GM18519 (cell line): ENCODE measurements around the gene TMEM86B.

Source experiments
- ATAC-seq: cut with Tn5 transposase; IDR thresholded peaks from one replicate; pipeline ENCODE4 v1.9.1; 2021; ENCODE audit warnings: mild to moderate bottlenecking, moderate library complexity; ENCODE audit not compliant: unreplicated experiment, low FRiP score

The TMEM86B gene

DNA sequence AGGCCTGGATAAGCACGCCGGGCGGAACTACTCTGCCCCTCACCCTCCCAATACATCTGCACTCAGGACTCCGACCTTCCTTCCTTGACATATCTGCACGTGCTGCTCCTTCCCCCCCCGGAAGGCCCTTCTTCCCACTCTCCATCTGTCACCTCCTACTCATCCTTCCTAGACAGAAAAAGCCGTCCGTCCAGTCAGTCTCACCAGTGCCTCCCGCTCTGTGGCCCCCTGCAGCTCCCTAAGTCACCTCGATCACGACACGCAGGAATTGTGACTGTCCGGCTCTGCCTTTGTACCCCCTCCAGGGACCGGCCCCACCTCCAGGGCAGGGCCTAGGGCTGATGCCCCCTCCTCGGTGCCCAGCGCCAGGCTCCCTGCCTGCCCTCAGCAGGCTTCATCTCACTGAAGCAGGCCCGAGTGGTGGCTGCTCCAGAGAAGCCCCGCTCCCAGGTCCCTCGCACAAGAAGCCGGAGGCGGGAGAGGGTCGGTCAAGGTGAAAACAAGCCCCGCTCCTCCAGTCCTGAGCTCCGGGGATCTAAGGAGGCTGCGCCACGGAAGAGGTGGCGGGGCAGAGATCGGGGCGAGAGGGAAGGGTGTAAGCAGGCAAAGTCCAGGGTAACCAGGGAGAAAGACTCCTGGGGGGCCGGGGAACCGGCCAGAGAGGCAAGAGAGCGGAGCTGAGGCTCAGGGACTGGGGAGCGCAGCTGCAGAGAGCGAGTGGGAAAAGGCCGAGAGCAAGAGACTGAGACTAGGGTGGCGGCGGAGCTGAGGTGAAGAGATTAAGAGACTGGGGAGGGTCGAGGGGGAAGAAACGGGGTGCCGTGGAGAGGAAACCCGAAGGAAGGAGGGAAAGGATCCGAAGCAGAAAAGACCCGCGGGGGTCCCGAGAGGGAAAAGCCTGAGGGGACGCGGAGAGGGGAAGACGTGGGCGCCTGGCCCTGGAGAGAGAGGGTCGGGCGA is 29.2 kb upstream of the TMEM86B start:
- no peak for ATAC-seq

DNA sequence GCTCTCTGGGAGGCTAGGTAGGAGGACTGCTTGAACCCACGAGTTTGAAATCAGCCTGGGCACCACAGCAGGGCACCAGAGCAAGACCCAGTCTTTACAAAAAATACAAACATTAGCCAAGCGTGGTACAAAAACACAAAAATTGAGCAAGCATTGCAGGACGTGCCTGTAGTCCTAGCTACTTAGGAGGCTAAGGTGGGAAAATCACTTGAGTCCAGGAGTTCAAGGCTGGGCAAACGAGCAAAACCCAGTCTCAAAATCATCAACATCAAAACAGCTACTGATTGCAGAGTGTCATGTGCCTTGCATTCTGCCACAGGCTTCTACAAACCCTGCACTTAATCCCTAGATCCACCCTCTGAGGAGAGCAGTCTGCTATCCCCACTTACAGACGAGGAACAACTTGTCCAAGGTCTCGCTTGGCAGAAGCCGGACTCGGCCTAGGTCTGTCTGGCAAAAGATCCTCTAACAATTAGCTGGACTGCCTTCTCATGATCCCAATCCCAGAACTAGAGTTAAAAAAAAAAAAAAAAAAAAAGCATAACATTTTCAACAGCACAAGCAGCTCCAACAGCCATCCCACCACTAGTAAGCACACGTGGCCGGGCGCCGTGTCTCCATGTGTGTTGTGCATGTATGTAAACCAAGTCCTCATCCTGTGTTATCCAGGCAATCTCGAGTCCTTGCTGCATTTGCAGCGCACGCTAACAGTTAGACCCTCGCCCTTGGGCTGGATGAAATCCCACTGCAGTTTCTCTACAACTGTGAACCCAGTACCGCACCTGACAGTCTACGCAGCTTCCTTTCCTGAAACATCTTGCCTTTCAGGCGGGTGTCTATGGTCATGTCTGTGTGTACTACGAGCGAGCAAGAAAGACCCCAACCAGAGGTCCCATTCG is 28.2 kb upstream of the TMEM86B start:
- ATAC-seq: no peak

DNA sequence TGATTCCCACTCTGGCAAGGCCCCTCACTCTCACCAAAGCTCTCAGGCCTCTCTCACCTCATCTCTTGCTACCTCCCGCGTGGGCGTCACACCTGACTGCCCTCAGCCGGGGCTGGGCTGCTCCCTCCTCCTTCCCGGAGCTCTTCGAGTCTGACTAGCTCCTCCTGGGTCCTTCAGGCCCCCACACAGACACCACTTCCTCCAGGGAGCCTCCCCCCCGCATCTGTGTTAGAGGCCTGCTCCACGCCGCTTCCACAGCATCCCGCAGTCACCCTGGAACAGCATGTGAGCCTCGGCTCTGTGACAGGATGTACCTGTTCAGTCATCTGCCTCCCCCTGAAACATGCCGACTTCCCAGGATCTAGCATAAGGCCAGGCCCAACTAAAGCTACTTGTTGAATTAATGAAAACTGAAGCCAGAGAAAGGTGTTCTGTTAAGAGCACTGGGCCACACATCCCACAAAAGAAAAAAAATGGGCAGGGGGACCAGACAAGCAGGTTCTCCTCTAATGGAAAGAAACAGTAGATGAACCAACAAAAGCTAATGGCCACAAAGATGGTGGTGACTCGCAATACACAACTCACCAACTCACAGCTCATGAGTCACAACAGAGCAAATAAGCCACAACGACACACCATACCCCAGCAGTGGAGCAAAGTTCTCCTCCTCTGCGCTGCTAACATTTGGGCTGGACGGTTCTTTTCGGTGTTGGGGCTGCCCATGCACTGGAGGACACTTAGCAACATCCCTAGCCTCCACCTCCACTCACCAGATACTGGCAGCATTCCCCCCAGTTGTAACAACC is 27.3 kb upstream of the TMEM86B start:
- ATAC-seq: no peak

DNA sequence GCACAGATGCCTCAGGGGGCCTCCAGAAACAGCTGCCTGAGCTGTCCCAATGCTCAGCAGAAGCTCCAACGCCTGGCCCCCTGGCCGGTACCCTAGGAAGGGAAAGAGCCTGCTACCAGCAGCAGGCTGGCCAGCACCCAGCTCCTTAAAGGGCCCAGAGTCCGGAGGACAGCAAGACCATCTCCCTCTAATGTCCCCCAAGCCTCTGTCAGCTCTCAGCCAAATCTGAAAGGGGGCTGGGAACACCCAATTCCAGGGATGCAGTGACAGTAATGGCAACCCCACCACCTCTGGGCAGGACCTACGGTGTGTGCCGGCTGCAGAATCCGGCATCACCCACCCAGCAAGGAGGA is 26.0 kb upstream of the TMEM86B start:
- no peak for ATAC-seq

DNA sequence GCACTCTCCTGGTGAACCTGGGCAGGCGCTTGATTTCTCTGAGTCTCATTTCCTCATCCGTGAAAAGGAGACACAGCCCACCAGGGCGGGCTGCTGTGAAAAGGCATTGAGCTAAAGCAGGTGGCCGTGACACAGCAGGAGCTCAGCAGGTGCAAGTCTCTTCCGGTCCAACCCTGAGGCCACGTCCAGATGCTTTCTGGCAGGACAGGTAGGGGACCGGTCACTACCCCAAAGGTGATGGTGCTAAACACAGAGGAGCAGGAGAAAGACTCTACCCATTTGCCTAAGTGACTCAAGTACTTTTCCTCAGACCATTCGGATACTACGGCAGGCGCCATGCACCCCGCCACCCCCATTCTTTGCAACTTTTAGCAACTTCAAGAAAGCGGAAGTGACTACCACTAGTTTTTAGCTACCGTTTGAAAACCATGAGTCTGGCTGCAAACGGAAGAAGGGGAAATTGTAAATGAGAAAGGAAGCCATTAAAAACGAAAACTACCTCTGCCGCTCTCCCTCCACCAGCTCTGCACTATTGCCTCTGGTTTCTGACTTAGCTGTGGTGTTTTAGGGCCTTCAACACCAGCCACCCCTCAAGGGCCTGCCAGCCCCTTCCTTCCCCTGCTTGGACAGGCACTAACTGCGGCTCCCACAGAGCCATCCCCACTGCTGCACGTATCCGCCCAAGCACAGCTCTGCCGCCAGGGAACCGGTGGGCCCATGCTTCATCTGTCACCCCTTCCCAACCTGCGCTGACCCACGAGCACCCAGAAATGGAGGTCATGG is 25.5 kb upstream of the TMEM86B start:
- peak; percentile 32 for ATAC-seq

DNA sequence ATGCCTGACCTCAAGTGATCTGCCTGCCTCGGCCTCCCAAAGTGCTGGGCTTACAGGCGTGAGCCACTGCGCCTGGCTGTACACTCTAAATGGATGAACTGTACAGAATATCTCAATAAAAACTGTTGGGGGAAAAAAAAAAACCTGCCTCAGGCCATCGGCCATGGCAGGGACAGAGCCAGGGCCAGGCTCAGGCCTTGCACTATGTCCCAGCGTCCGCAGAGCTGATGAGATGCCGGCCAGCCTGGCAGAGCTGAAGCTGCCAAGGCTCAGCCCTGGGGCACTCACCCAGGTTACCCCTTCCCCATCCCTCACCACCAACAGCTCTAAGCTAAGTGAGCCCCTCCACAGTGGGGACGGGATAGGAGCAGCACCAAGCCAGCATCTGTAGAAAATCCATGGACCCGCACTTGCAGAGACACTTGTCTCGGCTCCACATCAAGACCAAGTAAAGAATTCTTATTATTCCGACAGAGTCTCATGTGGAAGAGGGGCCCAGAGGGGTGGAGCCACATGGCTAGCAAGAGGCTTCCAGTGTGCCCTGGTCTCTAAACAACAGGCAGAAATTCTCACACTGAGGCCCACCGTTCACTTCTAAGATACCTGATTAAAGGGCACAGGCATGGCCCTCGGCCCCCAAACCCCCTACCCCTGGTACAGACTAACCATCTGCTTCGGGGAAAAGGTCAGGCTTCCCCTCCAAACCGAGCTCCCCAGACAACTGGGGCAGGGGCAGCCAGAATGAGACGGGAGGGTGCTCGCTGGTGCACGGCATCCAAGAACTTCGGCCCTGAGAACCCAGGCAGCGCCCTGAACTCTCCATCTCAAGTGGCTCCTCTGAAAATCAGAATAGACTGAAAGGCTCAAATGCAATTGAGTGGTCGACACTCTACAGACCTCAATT is 24.4 kb upstream of the TMEM86B start:
- no peak for ATAC-seq

DNA sequence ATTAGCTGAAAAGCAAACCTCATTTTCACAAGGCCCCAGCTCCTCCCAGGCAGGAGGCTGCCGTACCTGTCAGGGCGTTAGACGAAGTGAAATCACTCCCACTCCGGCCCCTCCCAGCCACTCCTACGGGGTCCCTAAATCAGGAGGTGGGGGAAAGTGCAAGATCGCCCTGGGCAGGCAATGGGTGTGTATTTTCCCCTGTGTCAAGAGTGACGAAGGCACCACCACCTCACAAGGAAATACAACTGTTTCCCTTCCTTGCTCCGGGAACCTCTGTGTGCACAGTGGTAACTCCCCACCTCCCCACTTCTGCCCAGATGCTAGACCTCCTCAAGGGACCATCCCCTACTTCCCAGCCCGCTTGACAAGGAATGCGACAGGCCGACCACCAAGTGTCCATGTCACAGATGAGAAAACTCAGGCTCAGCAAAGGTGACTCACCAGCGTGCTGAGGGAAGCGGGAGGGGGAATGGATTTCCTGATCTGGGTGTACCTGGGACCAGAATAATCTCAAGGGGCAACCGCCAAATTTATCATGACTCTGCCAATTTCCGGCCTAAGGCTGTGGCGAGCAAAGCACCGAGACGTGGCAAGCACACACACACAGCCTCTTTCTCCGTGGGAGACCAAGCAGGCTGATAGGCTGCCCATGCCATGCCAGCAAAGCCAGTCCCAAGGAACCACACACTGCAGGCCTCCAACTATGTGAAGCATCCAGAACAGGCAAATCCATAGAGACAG is 22.9 kb upstream of the TMEM86B start:
- no peak for ATAC-seq

DNA sequence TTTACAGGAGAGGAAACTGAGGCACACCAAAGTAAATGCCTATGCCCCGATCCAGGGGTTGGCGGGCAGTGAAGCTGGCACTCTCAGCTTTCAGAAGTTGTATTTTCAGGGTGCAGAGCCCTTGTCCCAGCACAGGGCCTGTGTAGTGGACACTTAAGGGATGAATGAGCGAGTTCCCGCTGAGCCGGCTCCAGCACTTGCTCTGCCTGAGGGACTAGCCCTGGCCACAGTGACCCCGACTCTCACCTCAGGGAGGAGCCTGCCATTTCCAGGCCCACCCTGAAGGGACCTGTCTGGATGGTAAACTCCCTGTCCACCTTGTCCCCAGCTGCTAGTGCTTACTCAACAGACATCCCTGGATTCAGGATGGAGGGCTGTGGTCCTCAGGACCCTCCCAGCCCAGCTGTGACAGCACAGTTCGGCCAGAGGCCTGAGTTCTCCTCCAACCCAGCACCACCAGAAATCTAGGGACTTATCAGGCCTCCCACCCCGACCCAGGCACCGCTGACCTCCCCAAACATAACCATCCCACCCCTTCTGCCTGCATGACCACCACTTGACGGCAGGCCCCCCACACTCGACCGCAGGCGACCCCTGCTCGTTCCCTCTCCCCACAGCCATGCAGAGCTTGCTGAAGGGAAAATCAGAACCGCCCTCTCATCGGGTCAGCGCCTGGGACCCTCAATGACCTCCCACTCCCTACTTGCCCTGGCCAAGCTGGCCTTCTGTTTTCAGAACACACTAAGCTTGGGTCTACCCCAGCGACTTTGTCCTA is 21.9 kb upstream of the TMEM86B start:
- ATAC-seq: no peak

DNA sequence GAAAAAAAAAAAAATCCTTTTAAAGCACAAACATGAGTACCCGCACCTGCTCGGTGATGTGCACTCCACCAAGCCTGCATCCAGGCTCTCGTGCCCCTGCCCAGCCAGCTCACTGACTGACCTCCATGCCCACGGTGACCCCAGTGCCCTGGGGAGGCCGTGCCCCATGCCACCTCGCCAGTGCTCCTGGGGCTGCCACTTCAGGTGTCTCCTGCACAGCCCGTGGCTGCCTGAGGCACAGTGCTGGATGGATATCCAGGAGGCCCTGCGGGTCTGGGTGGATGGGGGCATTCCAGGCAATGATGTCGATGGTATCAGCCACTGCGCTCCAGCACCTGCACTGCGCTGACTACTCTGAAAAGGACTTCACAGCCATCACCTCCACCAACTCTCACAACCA is 21.3 kb upstream of the TMEM86B start:
- ATAC-seq: no peak

DNA sequence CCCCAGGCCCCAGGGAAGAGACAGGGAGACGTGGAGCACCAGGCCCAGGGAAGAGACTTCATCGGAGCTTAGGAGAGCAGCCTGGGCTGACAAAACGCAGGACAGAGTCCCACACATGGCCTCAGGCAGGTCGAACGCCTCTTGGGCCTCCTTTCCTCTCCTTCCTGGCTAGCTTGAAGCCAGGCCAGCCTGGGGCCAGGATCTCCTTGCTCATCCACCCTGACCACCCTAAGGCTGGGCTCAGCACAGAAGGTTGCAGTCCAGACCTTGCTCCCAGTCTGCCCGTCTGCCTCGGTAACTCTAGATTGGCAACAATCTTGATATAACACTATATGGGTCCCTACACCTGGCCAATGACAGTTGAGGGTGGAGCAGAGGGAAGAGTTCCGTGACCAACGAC is 20.1 kb upstream of the TMEM86B start:
- ATAC-seq: no peak

DNA sequence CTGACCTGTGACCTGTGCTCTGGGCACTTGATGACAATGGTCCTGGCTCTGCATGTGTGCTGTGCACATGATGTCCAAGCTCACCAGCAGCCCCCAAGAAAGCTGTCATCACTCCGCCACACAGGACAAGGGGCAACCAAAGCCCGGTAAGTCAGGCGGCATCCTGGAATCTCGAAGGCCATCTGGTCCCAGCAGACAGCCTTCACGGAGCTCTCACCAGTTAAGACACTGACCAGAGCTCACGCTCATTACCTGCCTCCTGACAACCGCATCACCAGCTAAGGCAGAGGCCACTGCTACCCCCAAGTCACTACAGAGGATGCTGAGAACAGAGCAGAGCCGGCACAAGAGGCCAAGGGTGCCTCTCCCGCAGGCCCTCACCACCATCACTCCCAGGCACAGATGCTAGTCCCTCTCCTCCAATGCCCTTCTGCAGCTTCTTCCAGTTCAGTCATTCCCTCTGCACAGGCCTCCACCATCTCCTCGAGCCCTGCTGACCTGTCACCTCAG is 19.7 kb upstream of the TMEM86B start:
- no peak for ATAC-seq

GRCh38 chr19:55247621-55248099 is 19.1 kb upstream of the TMEM86B start:
- ATAC-seq: no peak

GRCh38 chr19:55246462-55247451 is 18.2 kb upstream of the TMEM86B start:
- no peak for ATAC-seq

- ATAC-seq: no peak
Observed at GRCh38 chr19:55245236-55245904, 16.8 kb upstream of the TMEM86B start.

GRCh38 chr19:55244004-55244680 is 15.6 kb upstream of the TMEM86B start:
- ATAC-seq: no peak
